GM12875 (cell line): ENCODE measurements around the gene GNB1L.
"Not testable (repeated sequence)": the region's sequence is repeated elsewhere in the genome, so short reads cannot be mapped to it uniquely, and the experiment has no call there.

Experiments
- H3K4me3 ChIP-seq: one replicate; pipeline ENCODE4 v1.5.1; 2011; ENCODE audit warnings: low read depth, low read length, control low read depth
- CTCF ChIP-seq: IDR thresholded peaks from 2 replicates; pipeline ENCODE4 v1.5.1; 2011; ENCODE audit warnings: low read depth, mild to moderate bottlenecking, control low read depth, inconsistent platforms, low read length, moderate library complexity, borderline replicate concordance; ENCODE audit not compliant: insufficient read depth

Gene GNB1L

GRCh38 chr22:19888131-19888746, 33.6 kb upstream of the GNB1L start:
- no peak for TF ChIP-seq CTCF
- H3K4me3 ChIP-seq = no peak overlapping the region

GRCh38 chr22:19887256-19887985, 32.7 kb upstream of the GNB1L start:
- no peak overlapping the region for H3K4me3 ChIP-seq
- TF ChIP-seq CTCF = no peak

- TF ChIP-seq CTCF = no peak
- no peak overlapping the region for H3K4me3 ChIP-seq
Observed at GRCh38 chr22:19886605-19887255, 32.1 kb upstream of the GNB1L start.

- no peak overlapping the region for H3K4me3 ChIP-seq
- TF ChIP-seq CTCF = no peak
Observed at GRCh38 chr22:19885841-19886592, 31.3 kb upstream of the GNB1L start.

GRCh38 chr22:19884954-19885751, 30.5 kb upstream of the GNB1L start:
- no peak for TF ChIP-seq CTCF
- no peak overlapping the region for H3K4me3 ChIP-seq

DNA sequence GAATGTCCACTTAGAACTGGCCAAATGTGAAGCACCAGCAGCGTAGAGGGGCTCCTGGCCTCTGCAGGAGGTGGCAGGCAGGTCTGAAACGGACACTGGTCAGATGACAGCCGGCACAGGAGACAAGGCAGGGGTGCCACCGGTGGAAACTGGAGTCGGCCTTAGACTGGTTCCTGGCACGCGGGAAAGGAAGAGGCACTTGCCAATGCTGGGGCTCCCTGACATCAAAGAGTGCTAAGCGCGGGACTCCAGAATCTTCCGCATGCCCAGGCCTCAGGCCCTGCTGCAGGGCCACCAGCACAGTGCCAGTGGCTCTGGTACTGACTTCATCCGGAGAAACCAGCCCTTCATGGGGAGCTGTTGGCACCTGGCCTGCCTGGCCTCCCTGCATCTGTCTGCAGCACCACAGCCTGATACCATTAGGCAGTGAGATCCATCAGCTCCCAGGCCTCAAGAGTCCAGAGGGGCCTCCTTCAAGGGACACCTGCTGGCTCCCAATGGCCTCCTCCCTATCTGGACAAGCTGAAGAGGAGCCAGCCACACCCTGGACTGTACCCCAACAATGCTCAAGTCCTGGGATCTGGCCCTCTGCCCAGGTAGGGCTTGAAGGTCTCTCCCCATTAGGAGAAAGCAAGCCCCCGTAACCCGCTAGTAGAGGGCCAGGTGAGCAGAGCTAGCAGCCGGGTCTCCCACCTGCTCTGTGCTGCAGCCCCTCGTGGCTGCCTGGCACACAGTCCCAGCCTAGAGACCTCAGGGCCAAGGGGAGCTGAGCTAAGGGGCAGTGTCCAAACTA, 29.7 kb upstream of the GNB1L start:
- no peak for TF ChIP-seq CTCF
- no peak overlapping the region for H3K4me3 ChIP-seq

DNA sequence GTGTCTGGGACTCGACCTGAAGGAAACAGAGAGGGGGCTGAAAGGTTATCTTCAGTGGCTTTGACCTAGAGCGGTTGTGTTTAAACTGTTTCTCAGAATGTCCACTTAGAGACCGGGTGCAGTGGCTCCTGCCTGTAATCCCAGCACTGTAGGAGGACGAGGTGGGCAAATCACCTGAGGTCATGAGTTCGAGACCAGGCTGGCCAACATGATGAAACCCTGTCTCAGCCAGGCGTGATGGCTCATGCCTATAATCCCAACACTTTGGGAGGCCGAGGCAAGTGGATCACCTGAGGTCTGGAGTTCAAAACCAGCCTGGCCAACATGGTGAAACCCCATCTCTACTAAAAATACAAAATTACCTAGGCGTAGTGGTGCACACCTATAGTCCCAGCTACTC, 28.8 kb upstream of the GNB1L start:
- not testable (repeated sequence) for H3K4me3 ChIP-seq
